Body of pancreas (tissue), 4 donors: ENCODE results near the gene PTBP3.

Experiments used
- POLR2A ChIP-seq, 3 donors: fragments of 450-650 bp; IDR thresholded peaks; one replicate each; pipeline ENCODE4 v1.6.1; 2016; ENCODE audit warnings: antibody characterized with exemption in 3 of 3, mild to moderate bottlenecking in 2 of 3
- TF ChIP-seq, protein P1 (sequence below), 7 experiments: fragments of 450-650 bp in 4 of 7; fragments of 200-600 bp in 3 of 7; sonication (generic) in 3 of 7; IDR thresholded peaks; one replicate each; pipeline ENCODE4 v1.5.1; 2016 to 2019; ENCODE audit warnings: antibody characterized with exemption in 7 of 7

DNA sequence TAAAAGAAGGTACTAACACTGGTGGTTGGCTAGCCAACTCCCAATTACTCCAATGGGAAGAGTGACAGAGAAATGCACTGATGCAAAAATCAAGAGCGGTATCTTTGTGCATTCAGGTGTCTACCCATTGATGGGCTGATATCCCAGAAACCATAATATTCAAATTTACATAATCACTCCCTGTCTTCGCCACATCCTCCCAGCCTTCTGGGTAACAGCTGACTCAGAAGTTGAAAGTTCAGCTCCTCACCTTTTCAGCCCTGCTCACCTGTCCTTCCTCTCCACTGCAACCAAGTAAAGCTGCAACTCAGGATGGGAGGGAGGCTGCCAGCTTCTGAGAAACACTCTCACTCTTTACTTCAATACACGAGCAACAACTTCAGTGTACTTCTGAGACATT is 165.2 kb downstream of the PTBP3 start:
- TF ChIP-seq, protein P1, sequence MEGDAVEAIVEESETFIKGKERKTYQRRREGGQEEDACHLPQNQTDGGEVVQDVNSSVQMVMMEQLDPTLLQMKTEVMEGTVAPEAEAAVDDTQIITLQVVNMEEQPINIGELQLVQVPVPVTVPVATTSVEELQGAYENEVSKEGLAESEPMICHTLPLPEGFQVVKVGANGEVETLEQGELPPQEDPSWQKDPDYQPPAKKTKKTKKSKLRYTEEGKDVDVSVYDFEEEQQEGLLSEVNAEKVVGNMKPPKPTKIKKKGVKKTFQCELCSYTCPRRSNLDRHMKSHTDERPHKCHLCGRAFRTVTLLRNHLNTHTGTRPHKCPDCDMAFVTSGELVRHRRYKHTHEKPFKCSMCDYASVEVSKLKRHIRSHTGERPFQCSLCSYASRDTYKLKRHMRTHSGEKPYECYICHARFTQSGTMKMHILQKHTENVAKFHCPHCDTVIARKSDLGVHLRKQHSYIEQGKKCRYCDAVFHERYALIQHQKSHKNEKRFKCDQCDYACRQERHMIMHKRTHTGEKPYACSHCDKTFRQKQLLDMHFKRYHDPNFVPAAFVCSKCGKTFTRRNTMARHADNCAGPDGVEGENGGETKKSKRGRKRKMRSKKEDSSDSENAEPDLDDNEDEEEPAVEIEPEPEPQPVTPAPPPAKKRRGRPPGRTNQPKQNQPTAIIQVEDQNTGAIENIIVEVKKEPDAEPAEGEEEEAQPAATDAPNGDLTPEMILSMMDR (IDR thresholded peaks at IDR 0.05): no peak
- TF ChIP-seq POLR2A (IDR thresholded peaks at IDR 0.05): no peak
